VCaP (cell line): Measurements from ENCODE around the gene EPHA10.
"Not testable (repeated sequence)": the region's sequence is repeated elsewhere in the genome, so short reads cannot be mapped to it uniquely, and the experiment has no call there.

Experiments
- H3K27ac ChIP-seq: fragments of 450-650 bp; 2 replicates; pipeline ENCODE4 v1.5.1; 2017
- CTCF ChIP-seq: fragments of 450-650 bp; conservative IDR thresholded peaks from 2 replicates; pipeline ENCODE4 v1.5.1; 2017; ENCODE audit warnings: mild to moderate bottlenecking, moderate library complexity

Gene EPHA10

DNA sequence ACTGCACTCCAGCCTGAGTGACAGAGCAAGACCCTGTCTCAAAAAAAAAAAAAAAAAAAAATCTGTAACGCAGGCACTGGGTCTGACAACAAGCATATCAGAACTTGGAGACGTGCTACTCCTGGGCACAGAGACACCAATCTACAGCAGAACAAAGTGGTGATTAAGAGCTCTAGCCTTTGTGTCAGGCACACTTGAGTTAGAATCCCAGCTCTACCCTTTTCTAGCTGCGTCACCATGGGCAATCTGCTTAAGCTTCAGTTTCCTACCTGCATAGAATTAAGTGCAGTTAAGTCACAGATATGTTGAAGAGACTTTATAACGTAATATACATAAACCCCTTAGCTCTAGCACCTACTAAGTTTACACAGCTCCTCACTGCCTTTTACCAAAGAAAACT is 76.0 kb downstream of the EPHA10 start:
- peak overlapping the region; percentile 79; the same call in 1 of the 2 replicates for H3K27ac ChIP-seq
- no peak for TF ChIP-seq CTCF

DNA sequence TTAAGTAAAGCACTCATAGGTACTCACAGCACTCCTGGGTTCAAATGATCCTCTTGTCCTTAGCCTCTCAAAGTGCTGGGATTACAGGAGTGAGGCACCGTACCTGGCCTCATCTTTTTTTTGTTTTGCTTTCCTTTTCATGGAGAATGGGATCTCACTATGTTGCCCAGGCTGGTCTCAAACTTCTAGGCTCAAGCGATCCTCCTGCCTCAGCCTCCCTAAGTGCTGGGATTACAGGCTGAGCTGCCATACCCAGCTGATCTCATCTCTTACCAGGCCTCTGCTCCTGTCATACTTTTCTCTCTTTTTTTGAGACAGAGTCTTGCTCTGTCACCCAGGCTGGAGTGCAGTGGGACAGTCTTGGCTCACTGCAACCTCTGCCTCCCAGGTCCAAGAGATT is 77.2 kb downstream of the EPHA10 start:
- not testable (repeated sequence) for H3K27ac ChIP-seq

- no peak for TF ChIP-seq CTCF
- no peak overlapping the region for H3K27ac ChIP-seq
Observed at GRCh38 chr1:37685722-37686121, 79.2 kb downstream of the EPHA10 start.

GRCh38 chr1:37684182-37684581 is 80.7 kb downstream of the EPHA10 start:
- H3K27ac ChIP-seq, result not testable (repeated sequence)

GRCh38 chr1:37682334-37682987 is 82.5 kb downstream of the EPHA10 start:
- H3K27ac ChIP-seq, result no peak overlapping the region
- TF ChIP-seq CTCF, result peak; percentile 88

DNA sequence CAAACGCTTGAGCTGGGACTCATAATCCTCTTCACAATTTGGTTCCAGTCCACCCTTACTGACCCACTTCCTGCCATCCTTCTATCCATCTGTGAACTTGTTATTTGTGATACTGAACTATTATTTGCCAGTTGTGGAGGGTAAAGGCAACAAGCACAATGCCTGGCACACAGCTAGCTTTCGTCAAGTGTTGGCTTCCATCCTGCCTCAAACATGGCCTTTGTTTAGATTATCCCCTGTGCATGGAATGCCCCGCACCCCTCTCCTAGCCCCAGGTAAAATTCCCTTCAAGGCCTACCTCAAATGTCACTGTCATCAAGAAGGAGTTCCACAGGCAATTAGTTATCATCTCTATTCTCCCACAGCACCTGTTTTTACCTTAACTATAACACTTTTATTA is 84.0 kb downstream of the EPHA10 start:
- H3K27ac ChIP-seq, result no peak overlapping the region
- TF ChIP-seq CTCF, result no peak

- TF ChIP-seq CTCF, result no peak
- no peak overlapping the region for H3K27ac ChIP-seq
Observed at GRCh38 chr1:37677808-37678207, 87.1 kb downstream of the EPHA10 start.

DNA sequence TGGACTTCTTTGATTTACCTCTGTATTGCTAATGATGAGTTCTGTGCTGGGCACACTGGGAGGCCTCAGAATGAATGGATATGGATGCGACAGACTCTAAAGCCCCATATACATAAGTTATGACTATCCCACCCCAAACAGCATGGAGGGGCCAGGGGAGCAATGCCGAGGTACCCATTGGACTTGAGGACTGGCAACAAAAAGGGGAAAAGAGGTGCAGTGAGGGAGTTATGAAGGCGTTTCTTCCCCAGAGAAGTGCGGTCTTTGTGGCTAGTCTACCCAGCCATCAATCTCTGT is 87.8 kb downstream of the EPHA10 start:
- no peak for TF ChIP-seq CTCF

More for the DNA sequence above, 87.8 kb downstream of the EPHA10 start:
- H3K27ac ChIP-seq, result no peak overlapping the region
